ENCODE results near the gene ADGRL3. TPM values are rescaled to one million over a fixed set of nuclear protein-coding genes. Genes with fewer than 3 reads are reported as not detected.

The ADGRL3 gene
- total RNA-seq, 2 experiments from 2014 or later = not detected

DNA sequence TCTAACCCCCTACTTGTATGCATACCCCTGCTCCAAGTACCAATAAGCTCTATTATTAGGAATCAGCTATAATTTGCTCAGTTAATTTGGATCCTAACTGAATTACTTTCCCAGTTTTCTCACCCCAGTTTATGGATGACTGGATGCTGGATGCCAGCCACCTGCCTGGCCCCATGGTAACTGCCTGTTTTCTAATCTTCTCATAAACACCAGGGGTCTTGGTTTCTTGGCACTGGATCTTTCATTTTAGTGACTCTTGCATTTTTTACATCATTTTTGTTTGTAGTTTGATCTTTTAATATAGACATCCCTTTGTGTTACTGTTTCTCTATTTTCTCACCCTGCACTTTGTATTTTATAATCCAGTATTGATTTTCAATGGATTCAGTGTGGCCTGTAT lies 246.8 kb downstream of the ADGRL3 start:
- Histone ChIP-seq H3K9me3 (ENCODE audit: low read length) (no peaks in the 10 kb centered on the region), H3K9me2 (ENCODE audit: insufficient read depth, low read length) (no peaks in the 10 kb centered on the region), H3K79me2 (ENCODE audit: insufficient read depth, low read depth, low read length) (no peaks in the 10 kb centered on the region), H3K4me2 (ENCODE audit: low read length) (no peak overlapping the region), H3K27ac (ENCODE audit: low read depth, low read length, poor library complexity, severe bottlenecking) (no peak overlapping the region), H2AFZ (ENCODE audit: low read length) (no peak overlapping the region), H3K36me3 (ENCODE audit: insufficient read depth, low read length) (no peaks in the 10 kb centered on the region), H3K4me1 (ENCODE audit: insufficient read depth, low read length, poor library complexity, severe bottlenecking) (no peaks in the 10 kb centered on the region), H3K4me3 (ENCODE audit: low read depth, low read length, poor library complexity, severe bottlenecking) (no peak overlapping the region), H4K20me1 (ENCODE audit: insufficient read depth, low read length) (no peaks in the 10 kb centered on the region)
- POLR2A ChIA-PET = no interaction called here
- TF ChIP-seq EZH2phosphoT487 (IDR thresholded peaks at IDR 0.05; ENCODE audit: borderline replicate concordance, low read depth, low read length) = no peak
- TF ChIP-seq, protein P1, sequence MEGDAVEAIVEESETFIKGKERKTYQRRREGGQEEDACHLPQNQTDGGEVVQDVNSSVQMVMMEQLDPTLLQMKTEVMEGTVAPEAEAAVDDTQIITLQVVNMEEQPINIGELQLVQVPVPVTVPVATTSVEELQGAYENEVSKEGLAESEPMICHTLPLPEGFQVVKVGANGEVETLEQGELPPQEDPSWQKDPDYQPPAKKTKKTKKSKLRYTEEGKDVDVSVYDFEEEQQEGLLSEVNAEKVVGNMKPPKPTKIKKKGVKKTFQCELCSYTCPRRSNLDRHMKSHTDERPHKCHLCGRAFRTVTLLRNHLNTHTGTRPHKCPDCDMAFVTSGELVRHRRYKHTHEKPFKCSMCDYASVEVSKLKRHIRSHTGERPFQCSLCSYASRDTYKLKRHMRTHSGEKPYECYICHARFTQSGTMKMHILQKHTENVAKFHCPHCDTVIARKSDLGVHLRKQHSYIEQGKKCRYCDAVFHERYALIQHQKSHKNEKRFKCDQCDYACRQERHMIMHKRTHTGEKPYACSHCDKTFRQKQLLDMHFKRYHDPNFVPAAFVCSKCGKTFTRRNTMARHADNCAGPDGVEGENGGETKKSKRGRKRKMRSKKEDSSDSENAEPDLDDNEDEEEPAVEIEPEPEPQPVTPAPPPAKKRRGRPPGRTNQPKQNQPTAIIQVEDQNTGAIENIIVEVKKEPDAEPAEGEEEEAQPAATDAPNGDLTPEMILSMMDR (conservative IDR thresholded peaks at IDR 0.05; ENCODE audit: low read length) = no peak
- DNase-seq (ENCODE audit: low spot score) = no peak
- CTCF ChIA-PET (ENCODE audit: unreplicated experiment) = no interaction called here
- intact Hi-C loops (cut with micrococcal nuclease; ENCODE audit: unreplicated experiment) = no loop called here
- BruUV-seq (replicated peaks) = no TSS peak

DNA sequence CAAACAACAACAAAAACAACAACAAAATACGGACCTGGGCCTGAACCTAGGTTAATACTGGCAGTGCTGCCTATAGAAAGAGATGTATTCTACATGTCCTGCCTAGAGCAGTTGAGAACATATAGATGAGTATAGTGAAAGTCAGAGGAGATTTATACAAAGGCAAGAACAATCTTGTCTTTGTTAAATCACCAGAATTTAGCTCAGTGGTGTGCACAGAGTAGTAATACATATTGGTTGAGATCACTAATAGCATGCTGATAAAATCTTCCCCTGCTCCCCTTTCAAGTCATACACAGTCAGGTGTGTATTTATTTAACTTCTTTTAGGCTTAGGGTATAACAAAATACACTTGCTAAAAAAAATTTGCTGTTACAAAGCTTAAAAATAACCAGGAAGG lies 247.8 kb downstream of the ADGRL3 start:
- ChIA-PET POLR2A (interaction anchor here (0.6 kb wide), 1 partner anchor 223 kb away, joined by 4 read pairs; no protein-coding TSS in a partner anchor), CTCF (ENCODE audit: unreplicated experiment) (no interaction called here)
- H3K4me3 ChIP-seq (ENCODE audit: low read depth, low read length, poor library complexity, severe bottlenecking) = no peak overlapping the region
- H2AFZ ChIP-seq (ENCODE audit: low read length) = no peak overlapping the region
- no peaks in the 10 kb centered on the region for H3K79me2 ChIP-seq (ENCODE audit: insufficient read depth, low read depth, low read length)
- no TSS peak for BruUV-seq (replicated peaks)
- DNase-seq (ENCODE audit: low spot score) = no peak
- no peaks in the 10 kb centered on the region for H3K9me3 ChIP-seq (ENCODE audit: low read length)
- H3K27ac ChIP-seq (ENCODE audit: low read depth, low read length, poor library complexity, severe bottlenecking) = no peak overlapping the region
- intact Hi-C loops (cut with micrococcal nuclease; ENCODE audit: unreplicated experiment) = no loop called here
- TF ChIP-seq, protein P1 (conservative IDR thresholded peaks at IDR 0.05; ENCODE audit: low read length) = no peak
- TF ChIP-seq EZH2phosphoT487 (IDR thresholded peaks at IDR 0.05; ENCODE audit: borderline replicate concordance, low read depth, low read length) = no peak
- H3K4me1 ChIP-seq (ENCODE audit: insufficient read depth, low read length, poor library complexity, severe bottlenecking) = no peaks in the 10 kb centered on the region
- no peaks in the 10 kb centered on the region for H3K9me2 ChIP-seq (ENCODE audit: insufficient read depth, low read length)
- H4K20me1 ChIP-seq (ENCODE audit: insufficient read depth, low read length) = no peaks in the 10 kb centered on the region
- no peaks in the 10 kb centered on the region for H3K36me3 ChIP-seq (ENCODE audit: insufficient read depth, low read length)
- no peak overlapping the region for H3K4me2 ChIP-seq (ENCODE audit: low read length)

DNA sequence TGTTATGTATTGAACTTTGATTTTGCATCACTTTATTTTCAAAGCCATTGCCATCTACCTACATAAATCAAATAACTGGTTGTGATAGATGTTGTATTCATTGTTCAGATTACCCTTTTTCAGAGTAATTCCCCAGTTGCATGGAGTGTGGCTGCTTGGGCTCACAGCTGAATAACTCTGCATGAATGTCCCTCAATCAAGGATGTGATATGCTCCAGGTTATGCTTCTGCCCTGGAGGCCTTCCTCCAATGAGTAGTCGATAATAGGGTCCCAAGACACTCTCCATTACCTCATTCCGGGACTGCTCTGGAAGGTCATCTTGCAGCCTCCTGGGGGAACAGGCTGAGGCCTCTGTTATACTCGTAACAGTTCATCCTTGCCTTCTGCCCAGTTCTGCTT lies 251.8 kb downstream of the ADGRL3 start:
- no peak overlapping the region for H3K4me3 ChIP-seq (ENCODE audit: low read depth, low read length, poor library complexity, severe bottlenecking)
- no peaks in the 10 kb centered on the region for H3K9me2 ChIP-seq (ENCODE audit: insufficient read depth, low read length)
- no peak overlapping the region for H3K27ac ChIP-seq (ENCODE audit: low read depth, low read length, poor library complexity, severe bottlenecking)
- no peaks in the 10 kb centered on the region for H4K20me1 ChIP-seq (ENCODE audit: insufficient read depth, low read length)
- no peaks in the 10 kb centered on the region for H3K4me1 ChIP-seq (ENCODE audit: insufficient read depth, low read length, poor library complexity, severe bottlenecking)
- ChIA-PET CTCF (ENCODE audit: unreplicated experiment) (no interaction called here), POLR2A (interaction anchor here (0.6 kb wide), 1 partner anchor 231 kb away, joined by 3 read pairs; no protein-coding TSS in a partner anchor)
- intact Hi-C loops (cut with micrococcal nuclease; ENCODE audit: unreplicated experiment) = no loop called here
- H3K9me3 ChIP-seq (ENCODE audit: low read length) = no peaks in the 10 kb centered on the region
- TF ChIP-seq, protein P1 (conservative IDR thresholded peaks at IDR 0.05; ENCODE audit: low read length) = no peak
- TF ChIP-seq EZH2phosphoT487 (IDR thresholded peaks at IDR 0.05; ENCODE audit: borderline replicate concordance, low read depth, low read length) = no peak
- no peaks in the 10 kb centered on the region for H3K79me2 ChIP-seq (ENCODE audit: insufficient read depth, low read depth, low read length)
- no peak overlapping the region for H2AFZ ChIP-seq (ENCODE audit: low read length)
- H3K4me2 ChIP-seq (ENCODE audit: low read length) = no peak overlapping the region
- no peak for DNase-seq (ENCODE audit: low spot score)
- H3K36me3 ChIP-seq (ENCODE audit: insufficient read depth, low read length) = no peaks in the 10 kb centered on the region
- BruUV-seq (replicated peaks) = no TSS peak

Measured in OCI-LY7 (cell line).